PFSK-1 (cell line): ENCODE measurements around the gene MRPL18.

Experiments used
- FOXP2 ChIP-seq: optimal IDR thresholded peaks from 2 replicates; pipeline ENCODE3; 2011; ENCODE audit warnings: borderline replicate concordance, control low read depth, inconsistent platforms; ENCODE audit not compliant: insufficient read depth; ENCODE audit errors: extremely low read length, extremely low read depth
- POLR2AphosphoS5 ChIP-seq: IDR thresholded peaks from 2 replicates; pipeline ENCODE4 v1.6.1; 2012; ENCODE audit warnings: low read depth, mild to moderate bottlenecking, control low read depth, low read length, moderate library complexity
- SIN3A ChIP-seq: IDR thresholded peaks from 2 replicates; pipeline ENCODE4 v1.6.1; 2012; ENCODE audit warnings: mild to moderate bottlenecking, low read length, moderate library complexity, borderline replicate concordance; ENCODE audit not compliant: insufficient read depth
- TAF1 ChIP-seq: IDR thresholded peaks from 2 replicates; pipeline ENCODE4 v1.6.1; 2012; ENCODE audit warnings: low read length, control low read depth, borderline replicate concordance; ENCODE audit not compliant: insufficient read depth
- TF ChIP-seq, protein P1 (sequence below), 2 experiments: IDR thresholded peaks; 2 replicates each; pipeline versions ENCODE4 v1.6.1 to v1.8.0; 2011 to 2012; ENCODE audit warnings: low read depth in 2 of 2, low read length in 2 of 2, control low read depth in 1 of 2, inconsistent platforms in 1 of 2, mild to moderate bottlenecking in 1 of 2, moderate library complexity in 1 of 2; ENCODE audit not compliant: insufficient read depth in 1 of 2

Gene MRPL18

DNA sequence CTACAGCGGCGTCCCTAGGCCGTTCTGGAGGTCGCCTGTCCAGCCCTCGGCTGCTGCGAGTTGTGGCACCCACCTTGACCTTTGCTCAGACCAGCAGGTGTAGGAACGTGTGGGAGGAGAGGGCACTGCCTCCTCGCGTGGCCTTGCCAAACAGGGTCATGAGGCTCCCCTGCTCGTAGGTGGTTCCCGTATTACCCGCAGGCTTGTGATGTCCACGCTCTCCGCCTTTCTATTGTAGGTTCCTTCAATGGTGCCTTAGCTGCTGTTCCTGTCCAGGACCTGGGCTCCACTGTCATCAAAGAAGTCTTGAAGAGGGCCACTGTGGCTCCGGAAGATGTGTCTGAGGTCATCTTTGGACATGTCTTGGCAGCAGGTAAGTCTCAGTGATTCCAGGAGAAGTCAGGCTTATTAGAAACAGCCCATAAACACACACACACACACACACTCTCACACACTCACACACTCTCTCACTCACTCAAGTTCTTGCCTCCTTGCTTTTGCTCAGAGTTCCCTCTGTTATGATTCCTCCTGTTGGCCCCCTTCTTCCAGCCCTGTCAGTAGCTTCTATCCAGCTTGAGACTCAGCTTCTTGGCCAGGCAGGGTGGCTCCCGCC, 27.5 kb upstream of the MRPL18 start:
- no peak for TF ChIP-seq TAF1
- TF ChIP-seq POLR2AphosphoS5, result no peak
- TF ChIP-seq SIN3A, result no peak
- TF ChIP-seq FOXP2, result no peak
- TF ChIP-seq, protein P1, sequence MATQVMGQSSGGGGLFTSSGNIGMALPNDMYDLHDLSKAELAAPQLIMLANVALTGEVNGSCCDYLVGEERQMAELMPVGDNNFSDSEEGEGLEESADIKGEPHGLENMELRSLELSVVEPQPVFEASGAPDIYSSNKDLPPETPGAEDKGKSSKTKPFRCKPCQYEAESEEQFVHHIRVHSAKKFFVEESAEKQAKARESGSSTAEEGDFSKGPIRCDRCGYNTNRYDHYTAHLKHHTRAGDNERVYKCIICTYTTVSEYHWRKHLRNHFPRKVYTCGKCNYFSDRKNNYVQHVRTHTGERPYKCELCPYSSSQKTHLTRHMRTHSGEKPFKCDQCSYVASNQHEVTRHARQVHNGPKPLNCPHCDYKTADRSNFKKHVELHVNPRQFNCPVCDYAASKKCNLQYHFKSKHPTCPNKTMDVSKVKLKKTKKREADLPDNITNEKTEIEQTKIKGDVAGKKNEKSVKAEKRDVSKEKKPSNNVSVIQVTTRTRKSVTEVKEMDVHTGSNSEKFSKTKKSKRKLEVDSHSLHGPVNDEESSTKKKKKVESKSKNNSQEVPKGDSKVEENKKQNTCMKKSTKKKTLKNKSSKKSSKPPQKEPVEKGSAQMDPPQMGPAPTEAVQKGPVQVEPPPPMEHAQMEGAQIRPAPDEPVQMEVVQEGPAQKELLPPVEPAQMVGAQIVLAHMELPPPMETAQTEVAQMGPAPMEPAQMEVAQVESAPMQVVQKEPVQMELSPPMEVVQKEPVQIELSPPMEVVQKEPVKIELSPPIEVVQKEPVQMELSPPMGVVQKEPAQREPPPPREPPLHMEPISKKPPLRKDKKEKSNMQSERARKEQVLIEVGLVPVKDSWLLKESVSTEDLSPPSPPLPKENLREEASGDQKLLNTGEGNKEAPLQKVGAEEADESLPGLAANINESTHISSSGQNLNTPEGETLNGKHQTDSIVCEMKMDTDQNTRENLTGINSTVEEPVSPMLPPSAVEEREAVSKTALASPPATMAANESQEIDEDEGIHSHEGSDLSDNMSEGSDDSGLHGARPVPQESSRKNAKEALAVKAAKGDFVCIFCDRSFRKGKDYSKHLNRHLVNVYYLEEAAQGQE (IDR thresholded peaks at IDR 0.05; ENCODE audit: insufficient read depth in 1 of 2, low read depth in 2 of 2, low read length in 2 of 2), result no peak

DNA sequence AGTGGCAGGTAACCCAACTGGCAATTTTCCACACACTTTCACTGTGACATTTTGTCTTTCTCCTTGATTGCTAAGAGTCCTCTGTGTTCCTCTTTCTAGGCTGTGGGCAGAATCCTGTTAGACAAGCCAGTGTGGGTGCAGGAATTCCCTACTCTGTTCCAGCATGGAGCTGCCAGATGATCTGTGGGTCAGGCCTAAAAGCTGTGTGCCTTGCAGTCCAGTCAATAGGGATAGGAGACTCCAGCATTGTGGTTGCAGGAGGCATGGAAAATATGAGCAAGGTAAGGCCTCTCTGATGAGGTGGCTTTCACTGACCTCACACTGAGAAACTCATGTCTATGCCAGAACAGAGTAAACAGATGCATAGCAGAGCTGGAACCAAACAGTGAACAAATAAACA, 23.4 kb upstream of the MRPL18 start:
- TF ChIP-seq, protein P1 (IDR thresholded peaks at IDR 0.05; ENCODE audit: insufficient read depth in 1 of 2, low read depth in 2 of 2, low read length in 2 of 2), result no peak

DNA sequence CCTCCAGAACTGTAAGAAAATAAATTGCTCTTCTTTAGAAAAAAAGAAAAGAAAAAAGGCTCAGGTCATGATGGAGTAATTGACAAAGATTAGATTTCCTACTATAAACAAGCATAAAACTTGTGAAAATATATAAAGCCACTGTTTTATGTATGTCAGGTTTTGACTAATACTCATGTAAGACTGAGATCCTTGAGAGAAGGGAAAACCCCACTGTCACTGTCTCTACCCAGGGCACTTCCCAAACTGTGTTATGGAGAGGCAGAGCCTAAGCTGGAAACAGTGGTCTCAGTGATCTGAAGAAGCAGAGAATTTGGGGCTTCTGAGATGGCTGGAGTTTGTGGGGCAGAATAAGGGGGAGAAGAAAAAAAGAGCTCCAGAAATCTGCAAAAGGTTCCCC, 20.8 kb upstream of the MRPL18 start:
- TF ChIP-seq TAF1 (no peak), FOXP2 (no peak), POLR2AphosphoS5 (no peak), SIN3A (no peak)
- TF ChIP-seq, protein P1 (IDR thresholded peaks at IDR 0.05; ENCODE audit: insufficient read depth in 1 of 2, low read depth in 2 of 2, low read length in 2 of 2), result no peak

DNA sequence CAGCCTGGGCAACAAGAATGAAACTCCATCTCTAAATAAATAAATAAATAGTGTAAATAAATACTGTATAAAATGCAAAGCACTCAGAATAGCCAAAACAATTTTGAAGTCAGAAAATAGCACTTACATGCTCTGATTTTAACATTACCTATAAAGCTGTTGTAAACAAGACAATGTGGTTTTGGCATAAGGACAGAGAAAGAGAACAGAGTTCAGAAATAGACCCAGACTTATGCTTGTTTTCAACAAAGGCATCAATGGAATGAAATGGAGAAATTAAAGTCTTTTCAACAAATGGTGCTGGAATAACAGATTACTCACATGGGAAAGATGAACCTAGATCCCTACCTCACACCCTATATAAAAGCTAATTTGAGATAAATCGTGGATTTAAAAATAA, 18.1 kb upstream of the MRPL18 start:
- no peak for TF ChIP-seq POLR2AphosphoS5

DNA sequence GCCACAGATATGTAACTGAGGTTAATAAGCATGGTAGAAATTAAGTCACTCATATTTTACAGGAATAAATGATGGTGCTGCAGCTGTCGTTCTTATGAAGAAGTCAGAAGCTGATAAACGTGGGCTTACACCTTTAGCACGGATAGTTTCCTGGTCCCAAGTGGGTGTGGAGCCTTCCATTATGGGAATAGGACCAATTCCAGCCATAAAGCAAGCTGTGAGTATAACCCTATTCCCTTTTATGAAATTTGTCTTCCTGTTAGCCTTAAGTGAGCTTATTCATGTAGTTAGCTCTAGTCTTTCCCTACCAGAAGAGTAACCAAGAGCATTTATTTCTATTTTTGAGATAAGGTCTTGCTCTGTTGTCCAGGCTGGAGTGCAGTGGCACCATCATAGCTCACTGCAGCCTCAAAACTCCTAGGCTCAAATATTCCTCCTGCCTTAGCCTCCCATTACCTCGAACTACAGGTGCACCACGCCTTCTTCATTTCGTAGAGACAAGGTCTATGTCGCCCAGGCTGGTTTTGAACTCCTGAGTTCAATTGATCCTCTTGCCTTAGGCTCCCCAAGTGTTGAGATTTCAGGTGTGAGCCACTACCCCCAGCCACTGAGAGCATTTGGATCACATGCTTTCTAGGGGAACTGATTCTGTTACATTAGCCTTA, 12.9 kb upstream of the MRPL18 start:
- TF ChIP-seq SIN3A, result no peak
- TF ChIP-seq TAF1, result no peak
- TF ChIP-seq POLR2AphosphoS5, result no peak; the same call in 1 of the 2 replicates
- TF ChIP-seq FOXP2, result no peak
- TF ChIP-seq, protein P1 (IDR thresholded peaks at IDR 0.05; ENCODE audit: insufficient read depth in 1 of 2, low read depth in 2 of 2, low read length in 2 of 2), result no peak
